ENCODE data around the gene MYO16. TPM values are rescaled to one million over a fixed set of nuclear protein-coding genes. Genes with fewer than 3 reads are reported as not detected.

Gene MYO16
- total and polyA plus RNA-seq, 2 of the 4 experiments (the other 2 are of a cell fraction) = under 0.01 to 0.03 TPM

DNA sequence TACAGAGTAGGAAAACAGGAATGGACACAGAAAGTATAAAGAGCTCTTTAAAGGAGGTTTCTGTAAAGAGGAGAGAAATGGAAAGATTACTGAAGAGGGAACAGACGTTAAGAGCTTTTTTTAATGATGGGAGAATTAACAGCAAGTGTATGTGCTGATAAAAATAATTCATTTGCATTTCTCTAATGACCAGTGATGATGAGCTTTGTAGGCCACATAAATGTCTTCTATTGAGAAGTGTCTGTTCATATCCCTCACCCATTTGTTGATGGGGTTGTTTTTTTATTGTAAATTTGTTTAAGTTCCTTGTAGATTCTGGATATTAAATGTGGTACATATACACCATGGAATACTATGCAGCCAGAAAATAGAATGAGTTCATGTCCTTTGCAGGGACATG, 40.0 kb downstream of the MYO16 start:
- Histone ChIP-seq H2AK5ac (ENCODE audit: low read depth, low read length) (no peak overlapping the region), H3K4me2 (ENCODE audit: low read depth, low read length) (no peak overlapping the region), H2AFZ (replicated peaks; ENCODE audit: low read length, poor library complexity) (no peak overlapping the region), H2AK9ac (replicated peaks; ENCODE audit: low read depth, low read length, poor library complexity) (no peak overlapping the region), H2BK120ac (ENCODE audit: low read depth, low read length) (no peak overlapping the region), H3K27me3 (ENCODE audit: control insufficient read depth, insufficient read depth, low read length) (no peaks in the 10 kb centered on the region; the same call in 1 of the 2 replicates), H3K9me1 (ENCODE audit: insufficient read depth, low read length) (no peaks in the 10 kb centered on the region), H3K9me3 (ENCODE audit: control insufficient read depth, insufficient read depth, low read length) (peaks cover 12% of the 10 kb centered on the region), H3K9ac (ENCODE audit: low read depth, low read length) (no peak overlapping the region), H2BK5ac (ENCODE audit: low read depth, low read length, poor library complexity, severe bottlenecking) (no peak overlapping the region), H4K91ac (ENCODE audit: insufficient read depth, low read depth, low read length) (no peak overlapping the region), H3K4ac (ENCODE audit: low read depth, low read length) (no peak overlapping the region), H3K27ac (ENCODE audit: insufficient read depth, low read length) (no peak overlapping the region), H3K18ac (ENCODE audit: low read depth, low read length) (no peak overlapping the region), H3K4me3 (ENCODE audit: insufficient read depth, low read depth, low read length) (no peak overlapping the region), H3K79me1 (ENCODE audit: low read depth in 1 of 2, low read length in 2 of 2) (no peaks in the 10 kb centered on the region), H3K56ac (ENCODE audit: extremely low read depth, insufficient read depth, low read length) (no peak overlapping the region), H3K36me3 (ENCODE audit: control insufficient read depth, insufficient read depth, low read length) (no peaks in the 10 kb centered on the region), H2BK15ac (ENCODE audit: low read depth, low read length) (no peak overlapping the region), H4K8ac (ENCODE audit: low read depth in 2 of 2, low read length in 2 of 2) (no peak overlapping the region), H4K5ac (ENCODE audit: low read depth, low read length) (no peak overlapping the region), H3K14ac (replicated peaks; ENCODE audit: low read depth, low read length) (no peak overlapping the region), H3K4me1 (ENCODE audit: control insufficient read depth, insufficient read depth, low read length) (no peaks in the 10 kb centered on the region), H4K20me1 (ENCODE audit: insufficient read depth, low read length) (no peaks in the 10 kb centered on the region), H2BK20ac (ENCODE audit: low read depth, low read length) (no peak overlapping the region), H3K23ac (ENCODE audit: low read depth, low read length) (no peak overlapping the region)
- ATAC-seq (ENCODE audit: low read depth) (no peak), DNase-seq (peak; percentile 12)
- dilution Hi-C loops (cut with HindIII; ENCODE audit: low sequenced_read_pairs, unreplicated experiment) (no loop called here), in situ Hi-C loops (cut with MboI; ENCODE audit: low sequenced_read_pairs) (no loop called here), intact Hi-C loops (cut with micrococcal nuclease) (no loop called here)
- no CpG with 5 or more reads among the region's 1 CpG for WGBS, 2 experiments (ENCODE audit: extremely low coverage in 2 of 2, insufficient read length in 1 of 2)
- no TSS peak for BruUV-seq (replicated peaks)
- ChIA-PET POLR2A (ENCODE audit: unreplicated experiment) (no interaction called here), CTCF (no interaction called here)
- TF ChIP-seq MAZ (IDR thresholded peaks at IDR 0.05; ENCODE audit: borderline replicate concordance, low read depth, low read length) = no peak
- TF ChIP-seq, protein P1, sequence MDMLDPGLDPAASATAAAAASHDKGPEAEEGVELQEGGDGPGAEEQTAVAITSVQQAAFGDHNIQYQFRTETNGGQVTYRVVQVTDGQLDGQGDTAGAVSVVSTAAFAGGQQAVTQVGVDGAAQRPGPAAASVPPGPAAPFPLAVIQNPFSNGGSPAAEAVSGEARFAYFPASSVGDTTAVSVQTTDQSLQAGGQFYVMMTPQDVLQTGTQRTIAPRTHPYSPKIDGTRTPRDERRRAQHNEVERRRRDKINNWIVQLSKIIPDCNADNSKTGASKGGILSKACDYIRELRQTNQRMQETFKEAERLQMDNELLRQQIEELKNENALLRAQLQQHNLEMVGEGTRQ (IDR thresholded peaks at IDR 0.05; ENCODE audit: low read depth, low read length) = no peak
- TF ChIP-seq MAFK (IDR thresholded peaks at IDR 0.05; ENCODE audit: low read depth, low read length) = no peak
- TF ChIP-seq, protein P2, sequence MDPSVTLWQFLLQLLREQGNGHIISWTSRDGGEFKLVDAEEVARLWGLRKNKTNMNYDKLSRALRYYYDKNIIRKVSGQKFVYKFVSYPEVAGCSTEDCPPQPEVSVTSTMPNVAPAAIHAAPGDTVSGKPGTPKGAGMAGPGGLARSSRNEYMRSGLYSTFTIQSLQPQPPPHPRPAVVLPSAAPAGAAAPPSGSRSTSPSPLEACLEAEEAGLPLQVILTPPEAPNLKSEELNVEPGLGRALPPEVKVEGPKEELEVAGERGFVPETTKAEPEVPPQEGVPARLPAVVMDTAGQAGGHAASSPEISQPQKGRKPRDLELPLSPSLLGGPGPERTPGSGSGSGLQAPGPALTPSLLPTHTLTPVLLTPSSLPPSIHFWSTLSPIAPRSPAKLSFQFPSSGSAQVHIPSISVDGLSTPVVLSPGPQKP (IDR thresholded peaks at IDR 0.05; ENCODE audit: borderline replicate concordance, low read depth, low read length) = no peak
- TF ChIP-seq CEBPB (IDR thresholded peaks at IDR 0.05; ENCODE audit: low read depth, low read length) = no peak
- no peak for TF ChIP-seq FOS (IDR thresholded peaks at IDR 0.05; ENCODE audit: low read depth, low read length)
- TF ChIP-seq BHLHE40 (IDR thresholded peaks at IDR 0.05; ENCODE audit: low read depth, low read length) = no peak
- no peak for TF ChIP-seq NFE2L2 (IDR thresholded peaks at IDR 0.05; ENCODE audit: low read depth, low read length)
- TF ChIP-seq, protein P3, sequence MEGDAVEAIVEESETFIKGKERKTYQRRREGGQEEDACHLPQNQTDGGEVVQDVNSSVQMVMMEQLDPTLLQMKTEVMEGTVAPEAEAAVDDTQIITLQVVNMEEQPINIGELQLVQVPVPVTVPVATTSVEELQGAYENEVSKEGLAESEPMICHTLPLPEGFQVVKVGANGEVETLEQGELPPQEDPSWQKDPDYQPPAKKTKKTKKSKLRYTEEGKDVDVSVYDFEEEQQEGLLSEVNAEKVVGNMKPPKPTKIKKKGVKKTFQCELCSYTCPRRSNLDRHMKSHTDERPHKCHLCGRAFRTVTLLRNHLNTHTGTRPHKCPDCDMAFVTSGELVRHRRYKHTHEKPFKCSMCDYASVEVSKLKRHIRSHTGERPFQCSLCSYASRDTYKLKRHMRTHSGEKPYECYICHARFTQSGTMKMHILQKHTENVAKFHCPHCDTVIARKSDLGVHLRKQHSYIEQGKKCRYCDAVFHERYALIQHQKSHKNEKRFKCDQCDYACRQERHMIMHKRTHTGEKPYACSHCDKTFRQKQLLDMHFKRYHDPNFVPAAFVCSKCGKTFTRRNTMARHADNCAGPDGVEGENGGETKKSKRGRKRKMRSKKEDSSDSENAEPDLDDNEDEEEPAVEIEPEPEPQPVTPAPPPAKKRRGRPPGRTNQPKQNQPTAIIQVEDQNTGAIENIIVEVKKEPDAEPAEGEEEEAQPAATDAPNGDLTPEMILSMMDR (conservative IDR thresholded peaks at IDR 0.05; ENCODE audit: low read depth, low read length) = no peak
- no peak for TF ChIP-seq RCOR1 (IDR thresholded peaks at IDR 0.05; ENCODE audit: insufficient replicate concordance, low read length)
- TF ChIP-seq RFX5 (IDR thresholded peaks at IDR 0.05; ENCODE audit: low read depth, low read length) = no peak
- no peak for TF ChIP-seq CHD1 (IDR thresholded peaks at IDR 0.05; ENCODE audit: low read depth, low read length)
- TF ChIP-seq MXI1 (IDR thresholded peaks at IDR 0.05; ENCODE audit: borderline replicate concordance, low read depth, low read length) = no peak
